B cell (primary cell): ENCODE results near the gene STBD1. TPM values are rescaled to one million over a fixed set of nuclear protein-coding genes. Genes with fewer than 3 reads are reported as not detected.

Experiments
- ATAC-seq: fragments of 200-7000 bp; cut with Tn5 transposase; one replicate; pipeline ENCODE4 v1.10.0; 2021; ENCODE audit warnings: low read depth, mild to moderate bottlenecking, moderate number of reproducible peaks, moderate library complexity
- CTCF ChIA-PET: fragments of 350-600 bp; sonication (Branson Sonifier 250); formaldehyde crosslinking; loops from one replicate; lab custom pipeline; 2021; ENCODE audit warnings: antibody characterized with exemption, inconsistent platforms; lab: Charles Lee
- POLR2A ChIA-PET: fragments of 350-600 bp; sonication (Branson Sonifier 250); formaldehyde crosslinking; loops from one replicate; lab custom pipeline; 2021; ENCODE audit warnings: antibody characterized with exemption; lab: Charles Lee
- DNase-seq: peaks from one replicate; pipeline ENCODE4 v3.0.0; 2013
- H2AFZ ChIP-seq: 2 replicates; pipeline ENCODE4 v1.6.1; 2012; ENCODE audit warnings: mild to moderate bottlenecking, low read depth, low read length; ENCODE audit not compliant: insufficient read depth, poor library complexity, severe bottlenecking
- H3K27ac ChIP-seq, 2 donors: 1 replicate in 1 of 2; 2 replicates in 1 of 2; pipeline ENCODE4 v1.5.1; 2012 to 2013; ENCODE audit warnings: low read length in 2 of 2, mild to moderate bottlenecking in 2 of 2, moderate library complexity in 1 of 2
- H3K27me3 ChIP-seq, 4 experiments: fragments of 200-600 bp in 1 of 4; sonication (generic) in 1 of 4; replicated peaks in 1 of 4; 1 replicate in 2 of 4; 2 replicates in 2 of 4; pipeline versions ENCODE4 v1.6.1 to v1.7.0; 2013 to 2016; ENCODE audit warnings: low read length in 3 of 4, mild to moderate bottlenecking in 2 of 4, mixed read lengths in 1 of 4, moderate library complexity in 1 of 4; ENCODE audit not compliant: insufficient read depth in 4 of 4, control insufficient read depth in 3 of 4; ENCODE audit errors: control extremely low read depth in 1 of 4
- H3K36me3 ChIP-seq, 2 experiments: replicated peaks in 1 of 2; 1 replicate in 1 of 2; 2 replicates in 1 of 2; pipeline versions ENCODE4 v1.6.1 to v1.7.1; 2013; ENCODE audit warnings: low read length in 1 of 2; ENCODE audit not compliant: insufficient read depth in 2 of 2, control insufficient read depth in 1 of 2; ENCODE audit errors: control extremely low read depth in 1 of 2, extremely low read depth in 1 of 2
- H3K4me1 ChIP-seq, 2 donors: fragments of 200-600 bp in 1 of 2; sonication (generic) in 1 of 2; 1 replicate in 1 of 2; 2 replicates in 1 of 2; pipeline versions ENCODE4 v1.5.1 to v1.6.1; 2013 to 2017; ENCODE audit warnings: low read length in 2 of 2; ENCODE audit not compliant: control insufficient read depth in 2 of 2, insufficient read depth in 2 of 2
- H3K4me2 ChIP-seq: replicated peaks from 2 replicates; pipeline ENCODE3; 2012; ENCODE audit warnings: mild to moderate bottlenecking, low read depth, low read length; ENCODE audit not compliant: poor library complexity, severe bottlenecking
- H3K4me3 ChIP-seq, 5 experiments: fragments of 200-600 bp in 1 of 5; sonication (generic) in 1 of 5; 1 replicate in 3 of 5; 2 replicates in 2 of 5; pipeline versions ENCODE4 v1.5.1 to v1.7.0; 2011 to 2016; ENCODE audit warnings: low read length in 4 of 5, mild to moderate bottlenecking in 4 of 5, low read depth in 2 of 5, control low read depth in 1 of 5, moderate library complexity in 1 of 5; ENCODE audit not compliant: insufficient read depth in 1 of 5; ENCODE audit errors: control extremely low read depth in 1 of 5, extremely low read depth in 1 of 5
- H3K79me2 ChIP-seq: fragments of 200-600 bp; sonication (generic); one replicate; pipeline ENCODE4 v1.6.0; 2016; ENCODE audit warnings: low read length; ENCODE audit not compliant: control insufficient read depth, insufficient read depth
- H3K9ac ChIP-seq: fragments of 200-600 bp; sonication (generic); 2 replicates; pipeline ENCODE4 v1.6.1; 2017; ENCODE audit warnings: mild to moderate bottlenecking, low read length, moderate library complexity
- H3K9me3 ChIP-seq, 3 donors: one replicate each; pipeline versions ENCODE4 v1.6.1 to v1.7.1; 2013; ENCODE audit warnings: low read length in 2 of 3; ENCODE audit not compliant: control insufficient read depth in 2 of 3, insufficient read depth in 1 of 3; ENCODE audit errors: control extremely low read depth in 1 of 3
- H4K20me1 ChIP-seq: 2 replicates; pipeline ENCODE4 v1.6.0; 2012; ENCODE audit warnings: mild to moderate bottlenecking, low read length; ENCODE audit not compliant: insufficient read depth, control insufficient read depth, poor library complexity, severe bottlenecking
- H3K27ac Mint-ChIP-seq: one replicate; pipeline ENCODE4 v1.8.0; 2021; ENCODE audit warnings: mixed read lengths
- H3K27me3 Mint-ChIP-seq: one replicate; pipeline ENCODE4 v1.8.0; 2021; ENCODE audit warnings: mixed read lengths
- H3K4me1 Mint-ChIP-seq: one replicate; pipeline ENCODE4 v1.8.0; 2021; ENCODE audit warnings: mixed read lengths
- H3K4me3 Mint-ChIP-seq: one replicate; pipeline ENCODE4 v1.8.0; 2021; ENCODE audit warnings: mixed read lengths
- H3K9me3 Mint-ChIP-seq: one replicate; pipeline ENCODE4 v1.8.0; 2022; ENCODE audit warnings: mixed read lengths; ENCODE audit not compliant: insufficient read depth
- CTCF ChIP-seq: fragments of 200-600 bp; IDR thresholded peaks from one replicate; pipeline ENCODE4 v1.8.0; 2022; ENCODE audit warnings: antibody characterized with exemption, mild to moderate bottlenecking
- EZH2 ChIP-seq: IDR thresholded peaks from 2 replicates; pipeline ENCODE4 v1.6.1; 2012; ENCODE audit warnings: borderline replicate concordance, low read depth, mild to moderate bottlenecking, moderate library complexity, low read length; ENCODE audit not compliant: insufficient read depth, poor library complexity, severe bottlenecking
- WGBS: methylation state at CpG from one replicate; pipeline ENCODE4 v1.1.5; 2013; ENCODE audit warnings: missing lambda C conversion rate; ENCODE audit not compliant: insufficient coverage; 5-methylcytosine and 5-hydroxymethylcytosine counted together
- intact Hi-C: fragments of 100-400 bp; cut with micrococcal nuclease; formaldehyde crosslinking; loops from one replicate; pipeline ENCODE4 v1.10.0; 2022
- polyA plus RNA-seq: library from polyadenylated mRNA; depleted of rRNA; stranded (reverse); fragments of >200 nt; gene quantifications from 2 replicates; pipeline ENCODE4 v1.2.3, GENCODE V29; 2012
- total RNA-seq, 2 donors: library from RNA; stranded (reverse); fragments of 120-200 nt in 1 of 2; gene quantifications; 1 replicate in 1 of 2; 2 replicates in 1 of 2; pipeline versions ENCODE4 v1.2.3 to v1.2.4, GENCODE V29; 2013 to 2022

Gene STBD1
- total and polyA plus RNA-seq, 2 donors (not counting 1 experiment from before 2014, with no cell fraction given), result not detected

- no peak overlapping the region for H3K4me2 ChIP-seq
- no peak overlapping the region for H3K27ac Mint-ChIP-seq
- 72% methylated on average over 2 of the region's 6 CpGs for WGBS
Observed at GRCh38 chr4:76265631-76266218, 40.8 kb upstream of the STBD1 start.

GRCh38 chr4:76266627-76267026, 39.9 kb upstream of the STBD1 start:
- H3K4me2 ChIP-seq, result no peak overlapping the region
- no peak overlapping the region for H3K4me3 ChIP-seq
- peaks cover 0 to 3% (median 0%) of the 10 kb centered on the region in 4 experiments for H3K27me3 ChIP-seq
- WGBS, result 90% methylated on average over 3 of the region's 3 CpGs
- H3K79me2 ChIP-seq, result no peaks in the 10 kb centered on the region
- POLR2A ChIA-PET, result no interaction called here
- no peak overlapping the region for H3K27ac Mint-ChIP-seq
- no peaks in the 10 kb centered on the region for H3K36me3 ChIP-seq
- no peaks in the 10 kb centered on the region for H3K9me3 Mint-ChIP-seq
- no peak overlapping the region for H2AFZ ChIP-seq
- ATAC-seq (no peak), DNase-seq (no peak)
- intact Hi-C loops, result no loop called here
- CTCF ChIA-PET, result no interaction called here
- TF ChIP-seq CTCF (no peak), EZH2 (no peak)
- H3K9me3 ChIP-seq, result no peaks in the 10 kb centered on the region
- no peaks in the 10 kb centered on the region for H3K4me1 ChIP-seq
- peaks cover 13% of the 10 kb centered on the region for H3K27me3 Mint-ChIP-seq
- no peak overlapping the region for H3K4me3 Mint-ChIP-seq
- no peak overlapping the region for H3K27ac ChIP-seq
- no peaks in the 10 kb centered on the region for H3K4me1 Mint-ChIP-seq
- H4K20me1 ChIP-seq, result no peaks in the 10 kb centered on the region
- H3K9ac ChIP-seq, result no peak overlapping the region

More at GRCh38 chr4:76265631-76266218, 40.8 kb upstream of the STBD1 start:
- no peak for ATAC-seq
- Histone ChIP-seq H3K79me2 (no peaks in the 10 kb centered on the region), H3K27me3 (peaks cover 0 to 3% (median 0%) of the 10 kb centered on the region in 4 experiments), H4K20me1 (no peaks in the 10 kb centered on the region), H3K9me3 (no peaks in the 10 kb centered on the region), H3K4me1 (no peaks in the 10 kb centered on the region), H3K36me3 (no peaks in the 10 kb centered on the region), H3K4me3 (no peak overlapping the region), H3K27ac (no peak overlapping the region), H3K9ac (no peak overlapping the region), H2AFZ (no peak overlapping the region)
- DNase-seq, result no peak
- CTCF ChIA-PET, result no interaction called here
- Mint-ChIP-seq H3K27me3 (peaks cover 14% of the 10 kb centered on the region), H3K9me3 (no peaks in the 10 kb centered on the region), H3K4me3 (no peak overlapping the region), H3K4me1 (no peaks in the 10 kb centered on the region)
- TF ChIP-seq EZH2 (no peak), CTCF (no peak)
- POLR2A ChIA-PET, result no interaction called here
- intact Hi-C loops, result no loop called here
